CD4-positive, alpha-beta T cell treated with Interleukin-4 for 1 hour (primary cell): ENCODE measurements around the gene SCPEP1.

Experiments used
- DNase-seq, 2 donors: peaks; one replicate each; pipeline ENCODE4 v3.0.0-alpha.2; 2020 to 2022

Gene SCPEP1

GRCh38 chr17:57004944-57005579 lies 27.1 kb downstream of the SCPEP1 start:
- DNase-seq: peak; percentile 6 to 14

DNA sequence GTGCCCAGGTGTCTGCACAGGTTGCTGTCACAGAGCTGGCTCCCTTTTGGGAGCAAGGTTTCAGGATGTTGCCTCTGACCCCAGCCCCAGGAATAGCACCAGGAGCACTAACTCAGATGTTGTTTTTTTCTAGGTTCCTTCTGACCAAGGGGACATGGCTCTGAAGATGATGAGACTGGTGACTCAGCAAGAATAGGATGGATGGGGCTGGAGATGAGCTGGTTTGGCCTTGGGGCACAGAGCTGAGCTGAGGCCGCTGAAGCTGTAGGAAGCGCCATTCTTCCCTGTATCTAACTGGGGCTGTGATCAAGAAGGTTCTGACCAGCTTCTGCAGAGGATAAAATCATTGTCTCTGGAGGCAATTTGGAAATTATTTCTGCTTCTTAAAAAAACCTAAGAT lies 28.1 kb downstream of the SCPEP1 start:
- DNase-seq: no peak

DNA sequence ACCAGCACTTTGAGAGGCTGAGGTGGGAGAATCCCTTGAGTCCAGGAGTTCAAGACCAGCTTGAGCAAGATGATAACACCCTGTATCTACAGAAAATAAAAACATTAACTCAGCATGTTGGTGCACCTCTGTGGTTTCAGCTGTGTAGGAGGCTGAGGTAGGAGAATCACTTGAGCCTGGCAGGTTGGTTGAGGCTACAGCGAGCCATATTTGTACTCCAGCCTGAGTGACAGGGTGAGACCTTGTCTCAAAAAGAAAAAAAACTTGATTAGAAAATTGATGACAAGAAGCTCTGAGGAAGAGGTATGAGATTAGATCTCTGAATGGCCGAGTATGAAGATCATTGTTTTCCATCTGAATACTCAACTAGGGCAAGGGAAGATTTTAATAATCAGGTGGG lies 31.0 kb downstream of the SCPEP1 start:
- no peak for DNase-seq

DNA sequence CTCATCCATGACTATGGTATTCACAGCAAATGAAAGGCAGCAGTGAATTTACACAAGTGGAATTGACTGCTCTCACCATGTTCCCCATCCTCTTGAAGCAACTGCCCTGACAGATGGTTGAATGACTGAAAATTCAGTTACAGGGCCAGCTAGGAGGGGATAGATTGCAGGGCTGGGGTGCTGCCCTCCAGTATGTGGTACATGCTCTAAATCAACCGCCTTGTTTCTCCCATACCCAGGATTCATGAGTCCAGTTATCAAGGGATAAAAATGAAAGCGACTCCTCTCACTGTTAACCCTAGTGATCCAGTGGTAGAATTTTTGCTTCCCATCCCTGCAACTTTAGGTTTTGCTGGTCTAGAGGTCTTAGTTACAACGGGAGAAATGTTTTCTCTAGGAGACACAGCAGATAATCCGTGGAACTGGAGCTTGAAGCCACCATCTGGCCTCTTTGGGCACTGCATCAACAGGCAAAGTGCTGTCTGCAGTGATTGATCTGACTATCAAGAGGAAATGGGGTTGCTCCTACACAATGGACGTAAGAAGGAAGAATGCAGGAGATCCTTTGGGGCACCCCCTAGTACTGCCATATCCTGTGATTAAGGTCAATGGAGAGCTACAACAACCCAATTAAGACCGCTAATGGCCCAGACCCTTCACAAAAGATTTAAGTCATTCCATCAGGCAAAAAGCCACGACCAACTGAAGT lies 32.0 kb downstream of the SCPEP1 start:
- DNase-seq: peak; percentile 46 to 58

- no peak for DNase-seq
Measured at GRCh38 chr17:57010487-57010886, 32.6 kb downstream of the SCPEP1 start.

- no peak for DNase-seq
Measured at GRCh38 chr17:57011491-57012015, 33.6 kb downstream of the SCPEP1 start.

DNA sequence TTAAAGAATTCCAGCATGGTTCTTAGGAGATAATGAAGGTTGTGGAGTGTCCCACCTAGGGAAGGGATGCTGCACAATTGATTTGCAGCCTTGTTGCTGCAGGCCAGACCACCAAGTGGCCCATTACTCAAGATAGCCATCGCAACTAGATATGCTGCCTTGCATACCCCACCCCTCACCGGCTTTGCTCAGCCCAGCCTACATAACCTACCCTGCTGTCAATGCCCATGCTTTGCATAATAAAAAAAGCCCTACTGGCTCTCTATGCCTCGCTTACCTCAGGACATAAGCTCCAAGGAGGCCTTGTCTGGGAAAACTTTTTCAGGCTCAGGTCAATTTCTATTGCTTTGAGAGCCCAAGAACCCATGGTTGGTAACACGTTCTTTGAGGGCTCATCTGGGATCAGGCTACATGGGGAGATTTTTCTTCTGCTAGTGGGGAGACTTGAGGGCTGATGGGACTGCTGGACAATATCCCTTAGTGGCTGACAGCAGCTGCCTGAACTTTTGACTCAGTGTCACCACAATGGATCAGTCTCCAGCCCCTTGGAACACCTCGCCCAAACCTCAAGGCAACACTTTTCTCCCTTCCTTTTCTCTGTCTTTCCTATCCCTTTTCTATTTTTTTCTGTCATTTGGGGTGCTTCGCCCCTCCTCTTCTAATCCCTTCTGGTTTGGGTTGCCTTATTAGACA lies 38.3 kb downstream of the SCPEP1 start:
- no peak for DNase-seq

GRCh38 chr17:57016764-57017116 lies 38.8 kb downstream of the SCPEP1 start:
- no peak for DNase-seq

DNA sequence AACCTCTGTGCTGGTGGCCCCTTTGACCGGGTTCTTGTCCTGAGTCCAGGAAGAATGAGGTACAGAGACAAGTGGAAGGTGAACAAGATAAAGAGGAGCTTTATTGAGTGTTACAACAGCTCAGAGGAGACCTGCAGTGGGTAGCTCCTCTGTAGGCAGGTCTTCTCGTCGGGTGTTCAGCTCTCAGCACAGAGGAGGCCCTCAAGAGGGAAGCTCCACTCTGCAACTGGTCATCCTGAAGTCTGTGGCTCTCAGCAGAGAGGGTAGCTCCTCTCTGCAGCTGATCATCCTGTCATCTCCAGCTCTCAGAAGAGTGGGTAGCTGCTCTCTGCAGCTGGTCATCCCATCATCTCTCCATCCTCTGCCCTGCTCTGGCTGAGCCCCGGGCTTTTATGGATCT lies 39.7 kb downstream of the SCPEP1 start:
- DNase-seq: no peak

- no peak for DNase-seq
Measured at GRCh38 chr17:57020208-57020607, 42.3 kb downstream of the SCPEP1 start.

DNA sequence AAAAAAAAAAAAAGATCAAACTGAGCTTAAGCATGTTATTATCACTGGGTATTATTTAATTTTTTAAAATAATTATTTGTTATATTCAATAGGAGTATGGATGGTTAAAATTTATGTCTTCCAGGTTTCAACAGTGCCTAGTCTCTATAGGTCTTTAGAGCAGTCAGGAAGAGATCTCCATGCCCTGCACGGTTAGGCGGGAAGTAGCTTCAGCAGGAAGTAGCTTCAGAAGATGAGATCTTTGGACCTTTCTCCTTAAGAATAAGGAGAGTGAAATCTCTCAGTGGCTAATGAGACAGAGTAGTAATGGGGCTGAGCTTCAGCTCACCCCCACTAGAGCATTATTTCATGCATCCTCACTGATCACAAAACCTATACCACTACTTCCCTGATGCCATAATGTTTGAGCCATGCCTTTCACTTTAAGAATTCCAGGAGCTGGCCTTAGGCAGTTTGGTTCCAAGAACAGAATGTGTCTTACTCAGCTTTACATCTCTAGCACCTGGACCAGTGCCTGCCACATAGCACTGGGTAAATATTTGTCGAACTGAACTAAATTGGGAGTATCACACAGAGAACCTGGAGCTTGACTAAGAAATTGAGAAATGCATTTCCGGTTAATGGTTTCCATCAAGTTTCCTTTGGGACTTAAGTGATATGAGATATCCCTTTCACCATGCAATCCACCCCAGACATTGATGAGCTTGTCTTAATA lies 43.5 kb downstream of the SCPEP1 start:
- no peak for DNase-seq

DNA sequence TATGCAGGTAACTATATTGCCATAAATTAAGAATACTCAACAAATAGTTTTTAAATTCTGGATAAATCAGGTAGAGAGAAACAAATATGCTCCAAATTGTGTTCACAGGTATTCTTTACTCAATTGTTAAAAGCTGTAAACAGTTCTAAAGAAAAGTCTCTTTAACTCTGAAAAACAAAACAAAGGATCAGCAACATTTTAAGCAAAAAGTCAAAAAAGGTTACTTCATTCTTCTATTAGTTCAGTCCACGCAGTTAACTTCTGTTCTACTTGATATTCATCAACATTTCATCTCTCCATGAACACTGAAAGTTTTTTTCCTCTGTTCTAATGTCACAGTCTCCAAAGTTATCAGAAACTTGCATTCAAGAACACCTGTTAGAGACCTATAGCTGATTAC lies 47.9 kb downstream of the SCPEP1 start:
- no peak for DNase-seq

DNA sequence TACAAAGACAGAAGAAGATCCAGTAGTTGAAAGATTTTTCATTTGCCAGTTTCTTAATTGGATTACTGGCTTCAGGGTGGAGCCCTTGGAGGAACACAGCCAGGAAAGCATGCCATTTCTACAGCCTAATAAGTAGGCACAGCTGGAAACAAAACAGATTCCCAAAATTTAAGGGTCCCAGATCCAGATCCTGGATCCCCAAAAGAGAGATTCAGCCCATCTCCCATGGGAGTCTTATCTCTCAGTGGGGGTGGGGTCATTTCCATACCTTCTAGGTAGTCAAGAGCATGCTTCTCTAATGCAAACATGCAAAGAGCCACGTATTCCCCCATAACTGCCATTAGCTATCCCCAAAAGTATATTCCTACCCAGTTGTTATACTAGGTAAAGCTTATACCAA lies 49.9 kb downstream of the SCPEP1 start:
- DNase-seq: no peak

- no peak for DNase-seq
Measured at GRCh38 chr17:57032343-57032742, 54.4 kb downstream of the SCPEP1 start.

DNA sequence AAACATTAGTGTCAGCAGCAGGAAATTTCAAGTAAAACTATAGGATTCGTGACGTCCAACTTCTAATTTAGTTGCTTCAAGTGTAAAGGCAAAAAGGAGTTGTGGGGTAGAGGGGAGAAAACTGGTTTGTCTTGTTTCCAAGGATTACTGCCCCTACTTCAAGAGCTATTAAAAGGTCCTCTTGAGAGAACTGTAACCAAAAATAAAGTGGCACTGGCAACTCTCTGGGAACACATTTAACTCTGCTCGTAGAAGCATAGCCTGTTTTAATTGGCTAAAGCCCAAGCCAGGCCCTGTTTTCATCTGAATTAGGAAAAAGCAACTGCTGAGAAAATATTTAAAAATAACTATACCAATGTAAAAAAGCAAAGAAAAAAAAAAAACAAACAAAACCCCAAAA lies 55.4 kb downstream of the SCPEP1 start:
- no peak for DNase-seq

- DNase-seq: no peak
Measured at GRCh38 chr17:57034807-57035754, 57.1 kb downstream of the SCPEP1 start.

DNA sequence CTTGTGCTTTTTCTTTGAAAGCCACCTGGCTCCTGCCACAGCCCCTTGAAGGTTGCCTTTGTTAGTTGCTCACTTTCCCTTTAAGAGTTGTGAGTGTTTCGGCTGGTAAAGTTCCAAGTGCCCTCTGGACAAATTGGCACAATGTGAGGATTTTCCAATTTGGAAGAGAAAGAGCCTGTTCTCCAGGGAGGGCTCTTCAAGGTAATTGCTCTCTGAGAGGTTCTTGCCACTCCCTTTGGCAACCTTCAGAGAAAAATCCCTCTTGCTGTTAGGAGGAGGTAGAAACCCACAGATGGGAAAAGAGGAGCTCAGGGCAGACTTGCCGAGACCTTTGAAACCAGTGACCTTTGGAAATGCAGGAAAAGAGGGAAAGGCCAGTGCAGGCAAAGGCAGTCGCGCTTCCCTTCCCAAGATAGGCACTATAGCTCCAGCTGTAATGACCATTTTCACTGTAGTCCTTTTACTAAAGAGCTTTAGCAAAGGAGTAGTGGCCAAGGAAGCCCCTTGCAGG lies 58.1 kb downstream of the SCPEP1 start:
- no peak for DNase-seq

DNA sequence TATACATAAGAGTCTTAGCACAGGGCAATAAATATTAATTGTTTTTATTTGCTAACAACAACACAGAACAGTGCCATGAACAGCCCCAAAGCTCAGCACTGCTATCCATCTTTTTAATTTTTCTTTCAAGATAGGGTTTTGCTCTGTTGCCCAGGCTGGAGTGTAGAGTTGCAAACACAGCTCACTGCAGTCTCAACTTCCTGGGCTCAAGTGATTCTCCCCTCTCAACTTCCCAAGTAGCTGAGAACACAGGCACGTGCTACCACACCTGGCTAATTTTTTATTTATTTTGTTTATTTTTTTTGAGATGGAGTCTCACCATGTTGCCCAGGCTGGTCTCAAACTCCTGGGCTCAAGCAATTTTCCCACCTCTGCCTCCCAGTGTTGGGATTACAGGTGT lies 59.5 kb downstream of the SCPEP1 start:
- no peak for DNase-seq

- no peak for DNase-seq
Measured at GRCh38 chr17:57038486-57038885, 60.6 kb downstream of the SCPEP1 start.

DNA sequence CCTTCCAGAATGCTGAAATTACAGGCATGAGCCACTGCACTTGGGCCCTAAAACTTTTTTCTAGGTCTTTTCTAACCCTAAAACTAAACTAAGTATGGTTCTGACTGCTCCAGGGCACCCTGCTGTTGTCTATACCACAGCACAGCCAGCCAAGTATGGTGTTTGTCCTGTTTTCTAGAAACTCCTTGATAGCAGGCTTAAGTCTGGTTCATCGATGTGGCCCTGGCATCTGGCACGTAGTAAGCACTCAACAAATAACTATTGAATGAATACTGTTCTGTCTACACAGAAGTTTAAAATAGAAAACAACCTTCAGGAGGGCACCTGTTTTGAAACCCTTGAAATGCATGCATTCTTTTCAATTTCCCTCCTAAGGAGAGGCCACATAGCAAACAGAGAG lies 62.6 kb downstream of the SCPEP1 start:
- DNase-seq: no peak

GRCh38 chr17:57043276-57043675 lies 65.3 kb downstream of the SCPEP1 start:
- no peak for DNase-seq
